ENCODE data around the gene NHLRC1. TPM values are rescaled to one million over a fixed set of nuclear protein-coding genes. Genes with fewer than 3 reads are reported as not detected.

NHLRC1 gene
- total RNA-seq, 1 donor from 2014 or later = 2.3 TPM

- ATAC-seq (no peak), DNase-seq (no peak)
- no peak for TF ChIP-seq CTCF (IDR thresholded peaks at IDR 0.05)
- Histone ChIP-seq H3K9me3 (no peaks in the 10 kb centered on the region), H3K4me3 (no peak overlapping the region), H3K36me3 (peaks cover 93% of the 10 kb centered on the region), H3K27ac (no peak overlapping the region), H3K27me3 (no peaks in the 10 kb centered on the region), H3K4me1 (no peaks in the 10 kb centered on the region)
- intact Hi-C loops (cut with DNase I) = no loop called here
These were observed 16.4 kb upstream of the NHLRC1 start for GRCh38 chr6:18138906-18139305.

DNA sequence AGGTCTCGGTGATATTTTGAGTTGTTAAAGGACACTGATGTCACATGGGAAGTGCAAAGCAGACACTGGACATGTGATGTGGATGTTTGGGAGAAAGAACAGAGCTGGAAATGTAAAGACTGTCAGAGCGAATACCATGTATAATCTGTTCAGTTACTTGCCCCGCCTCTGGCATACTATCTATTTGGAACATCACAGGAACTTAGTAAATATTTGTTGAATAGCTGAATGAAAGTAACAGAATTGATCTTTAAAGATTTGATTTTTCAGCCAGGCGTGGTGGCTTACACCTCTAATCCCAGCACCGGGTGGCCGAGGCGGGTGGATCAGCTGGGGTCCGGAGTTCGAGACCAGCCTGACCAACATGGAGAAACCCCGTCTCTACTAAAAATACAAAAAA is 13.8 kb upstream of the NHLRC1 start:
- TF ChIP-seq CTCF (IDR thresholded peaks at IDR 0.05) = no peak
- H3K4me1 ChIP-seq = no peaks in the 10 kb centered on the region

DNA sequence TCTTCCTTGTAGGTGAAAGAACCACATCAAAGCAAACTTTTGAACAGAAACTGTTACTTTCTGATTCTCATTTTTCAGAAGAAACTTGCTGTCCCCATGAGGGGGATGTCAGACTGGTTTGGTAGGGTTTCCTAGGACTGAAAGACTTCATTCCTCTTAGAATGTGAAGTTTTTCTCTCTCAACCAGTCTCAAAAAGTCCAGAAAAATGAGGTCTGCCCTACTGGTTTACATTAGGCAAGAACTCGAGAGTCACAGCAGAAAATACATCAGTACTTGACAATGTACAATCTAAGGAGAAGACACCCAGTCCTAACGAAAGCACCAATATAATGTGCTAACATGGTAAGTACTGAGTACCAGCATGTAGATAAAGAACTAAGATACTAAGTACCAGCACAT is 12.7 kb upstream of the NHLRC1 start:
- Histone ChIP-seq H3K4me1 (no peaks in the 10 kb centered on the region), H3K4me3 (no peak overlapping the region), H3K27me3 (no peaks in the 10 kb centered on the region), H3K36me3 (peaks cover 78% of the 10 kb centered on the region), H3K9me3 (no peaks in the 10 kb centered on the region), H3K27ac (no peak overlapping the region)
- intact Hi-C loops (cut with DNase I) = no loop called here
- no peak for DNase-seq
- no peak for ATAC-seq
- no peak for TF ChIP-seq CTCF (IDR thresholded peaks at IDR 0.05)

More for the DNA sequence above, 13.8 kb upstream of the NHLRC1 start:
- H3K27me3 ChIP-seq = no peaks in the 10 kb centered on the region
- intact Hi-C loops (cut with DNase I) = no loop called here
- no peak overlapping the region for H3K4me3 ChIP-seq
- H3K36me3 ChIP-seq = peaks cover 80% of the 10 kb centered on the region
- ATAC-seq (no peak), DNase-seq (no peak)
- H3K9me3 ChIP-seq = no peaks in the 10 kb centered on the region
- H3K27ac ChIP-seq = no peak overlapping the region

DNA sequence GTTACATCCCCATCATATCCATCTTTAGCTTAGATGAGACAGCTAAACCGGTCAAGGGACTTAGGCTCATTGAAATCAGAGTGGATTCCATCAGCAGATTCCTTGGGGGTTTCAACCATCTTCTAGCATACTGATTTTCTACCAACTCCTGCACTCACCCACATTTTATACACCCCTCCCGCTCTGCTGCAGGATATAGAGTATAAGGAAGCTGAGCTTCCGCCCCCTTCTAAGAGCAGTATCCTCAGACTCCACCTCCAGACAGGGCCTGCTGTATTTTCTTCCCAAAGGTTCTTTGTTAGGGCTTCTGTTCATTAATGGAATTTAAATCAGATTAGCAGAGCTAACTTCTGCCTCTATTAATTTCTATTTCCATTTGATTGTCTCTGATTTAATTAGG is 9.9 kb upstream of the NHLRC1 start:
- TF ChIP-seq CTCF (IDR thresholded peaks at IDR 0.05) = no peak
- Histone ChIP-seq H3K27ac (no peak overlapping the region), H3K36me3 (peaks cover 65% of the 10 kb centered on the region), H3K27me3 (no peaks in the 10 kb centered on the region), H3K9me3 (no peaks in the 10 kb centered on the region), H3K4me1 (no peaks in the 10 kb centered on the region), H3K4me3 (no peak overlapping the region)
- ATAC-seq (no peak), DNase-seq (no peak)
- intact Hi-C loops (cut with DNase I) = no loop called here

DNA sequence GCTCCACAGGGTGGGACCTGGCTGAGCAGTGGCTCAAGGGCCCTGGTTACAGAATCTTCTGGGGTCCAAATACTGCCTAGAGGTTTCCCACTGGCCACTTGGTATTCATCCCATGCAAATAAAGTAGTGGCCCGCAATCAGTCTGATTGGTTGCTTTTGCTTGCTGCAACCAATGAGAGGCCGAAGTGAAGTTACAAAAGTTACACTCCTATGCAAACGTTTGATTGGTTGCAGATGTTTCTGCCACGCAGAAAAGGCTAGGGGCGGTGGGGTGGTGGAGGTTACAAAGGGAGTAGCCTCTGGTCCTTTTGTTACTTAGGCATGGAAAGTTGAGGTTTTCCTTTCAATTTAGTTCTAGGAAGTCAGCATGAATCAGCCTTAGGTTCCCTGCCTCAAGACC is 3.6 kb upstream of the NHLRC1 start:
- no peak for TF ChIP-seq CTCF (IDR thresholded peaks at IDR 0.05)
- no peak overlapping the region for H3K4me3 ChIP-seq

GRCh38 chr6:18121580-18122127 is 823 bp downstream of the NHLRC1 start:
- H3K27me3 ChIP-seq = no peaks in the 10 kb centered on the region
- no peak for ATAC-seq
- intact Hi-C loops (cut with DNase I) = no loop called here
- H3K9me3 ChIP-seq = no peaks in the 10 kb centered on the region
- no peaks in the 10 kb centered on the region for H3K36me3 ChIP-seq
- no peak overlapping the region for H3K27ac ChIP-seq
- H3K4me3 ChIP-seq = peak overlapping the region; percentile 62
- no peak for TF ChIP-seq CTCF (IDR thresholded peaks at IDR 0.05)
- H3K4me1 ChIP-seq = peaks cover 7% of the 10 kb centered on the region
- no peak for DNase-seq

More for the DNA sequence above, 3.6 kb upstream of the NHLRC1 start:
- Histone ChIP-seq H3K9me3 (no peaks in the 10 kb centered on the region), H3K27ac (no peak overlapping the region), H3K27me3 (no peaks in the 10 kb centered on the region), H3K36me3 (peaks cover 23% of the 10 kb centered on the region), H3K4me1 (peaks cover 7% of the 10 kb centered on the region)
- intact Hi-C loops (cut with DNase I) = no loop called here
- no peak for DNase-seq
- ATAC-seq = no peak
